Cardiac muscle cell (in vitro differentiated cells and primary cell): ENCODE data around the gene AGFG2. TPM values are rescaled to one million over a fixed set of nuclear protein-coding genes. Genes with fewer than 3 reads are reported as not detected.

Experiments
- DNase-seq, 2 donors: peaks; one replicate each; pipeline versions ENCODE4 v3.0.0 to v3.0.0-alpha.2; 2010 to 2017; ENCODE audit warnings: low read depth in 1 of 2, low spot score in 1 of 2
- H3K27ac ChIP-seq: fragments of 200-600 bp; sonication (generic); 2 replicates; pipeline ENCODE4 v1.5.1; 2016
- H3K27me3 ChIP-seq: fragments of 200-600 bp; sonication (generic); 2 replicates; pipeline ENCODE4 v1.6.0; 2016; ENCODE audit warnings: control low read depth
- H3K36me3 ChIP-seq: fragments of 200-600 bp; sonication (generic); 2 replicates; pipeline ENCODE4 v1.5.1; 2016; ENCODE audit warnings: control low read depth
- H3K4me1 ChIP-seq: fragments of 200-600 bp; sonication (generic); 2 replicates; pipeline ENCODE4 v1.8.1; 2017; ENCODE audit warnings: low read depth, mild to moderate bottlenecking, mixed run types
- H3K4me3 ChIP-seq: fragments of 200-600 bp; sonication (generic); 2 replicates; pipeline ENCODE4 v1.5.1; 2016; ENCODE audit warnings: mild to moderate bottlenecking
- H3K9me3 ChIP-seq: fragments of 200-600 bp; sonication (generic); 2 replicates; pipeline ENCODE4 v1.5.1; 2017; ENCODE audit warnings: low read depth, mild to moderate bottlenecking, control low read depth
- polyA plus RNA-seq: library from polyadenylated mRNA; unstranded; fragments of >200 nt; fragmentation: Nextera tagmentation; extraction: Ambion mirVana; gene quantifications from 2 replicates; pipeline ENCODE4 v1.2.1, GENCODE V29; 2016
- total RNA-seq: library from RNA; depleted of rRNA; stranded (reverse); fragments of >200 nt; gene quantifications from 2 replicates; pipeline ENCODE4 v1.2.3, GENCODE V29; 2016
- TF ChIP-seq, protein P1 (sequence below): IDR thresholded peaks from 2 replicates; pipeline ENCODE4 v1.5.1; 2012; ENCODE audit warnings: low read depth, mild to moderate bottlenecking, low read length

Gene AGFG2
- total and polyA plus RNA-seq, 2 experiments from 2014 or later = 17.0 to 21.7 TPM

DNA sequence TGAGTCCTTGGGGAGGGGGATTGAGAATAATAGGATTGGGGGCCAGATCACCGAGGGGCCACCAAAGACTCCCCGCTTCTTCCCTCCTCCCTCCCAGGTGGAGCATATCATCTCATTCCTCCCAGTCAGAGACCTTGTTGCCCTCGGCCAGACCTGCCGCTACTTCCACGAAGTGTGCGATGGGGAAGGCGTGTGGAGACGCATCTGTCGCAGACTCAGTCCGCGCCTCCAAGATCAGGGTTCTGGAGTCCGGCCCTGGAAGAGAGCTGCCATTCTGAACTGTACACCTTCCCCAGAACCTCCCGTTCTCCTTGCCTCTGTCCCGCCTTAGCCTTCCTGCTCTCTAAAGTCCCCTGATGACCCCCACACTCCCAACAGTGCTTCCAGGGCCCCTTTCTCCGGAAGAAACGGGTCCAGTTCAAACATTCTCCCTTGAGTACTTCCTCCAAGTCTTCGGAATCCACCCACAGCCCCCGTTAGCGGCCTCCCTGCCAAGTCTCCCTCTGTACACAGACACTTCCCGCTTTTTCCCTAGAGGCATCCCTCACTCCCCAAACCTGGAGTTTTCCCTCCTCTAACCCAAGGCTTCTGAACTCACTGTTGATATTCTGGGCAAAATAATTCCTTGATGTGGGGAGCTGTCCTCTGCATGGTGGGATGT lies 51.2 kb downstream of the AGFG2 start:
- no peaks in the 10 kb centered on the region for H3K36me3 ChIP-seq
- H3K4me1 ChIP-seq = peaks cover 4% of the 10 kb centered on the region
- peak in 1 of 2 donors; percentile 56 for DNase-seq
- H3K27me3 ChIP-seq = no peaks in the 10 kb centered on the region
- no peaks in the 10 kb centered on the region for H3K9me3 ChIP-seq
- TF ChIP-seq, protein P1, sequence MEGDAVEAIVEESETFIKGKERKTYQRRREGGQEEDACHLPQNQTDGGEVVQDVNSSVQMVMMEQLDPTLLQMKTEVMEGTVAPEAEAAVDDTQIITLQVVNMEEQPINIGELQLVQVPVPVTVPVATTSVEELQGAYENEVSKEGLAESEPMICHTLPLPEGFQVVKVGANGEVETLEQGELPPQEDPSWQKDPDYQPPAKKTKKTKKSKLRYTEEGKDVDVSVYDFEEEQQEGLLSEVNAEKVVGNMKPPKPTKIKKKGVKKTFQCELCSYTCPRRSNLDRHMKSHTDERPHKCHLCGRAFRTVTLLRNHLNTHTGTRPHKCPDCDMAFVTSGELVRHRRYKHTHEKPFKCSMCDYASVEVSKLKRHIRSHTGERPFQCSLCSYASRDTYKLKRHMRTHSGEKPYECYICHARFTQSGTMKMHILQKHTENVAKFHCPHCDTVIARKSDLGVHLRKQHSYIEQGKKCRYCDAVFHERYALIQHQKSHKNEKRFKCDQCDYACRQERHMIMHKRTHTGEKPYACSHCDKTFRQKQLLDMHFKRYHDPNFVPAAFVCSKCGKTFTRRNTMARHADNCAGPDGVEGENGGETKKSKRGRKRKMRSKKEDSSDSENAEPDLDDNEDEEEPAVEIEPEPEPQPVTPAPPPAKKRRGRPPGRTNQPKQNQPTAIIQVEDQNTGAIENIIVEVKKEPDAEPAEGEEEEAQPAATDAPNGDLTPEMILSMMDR = no peak
- no peak overlapping the region for H3K4me3 ChIP-seq
- no peak overlapping the region for H3K27ac ChIP-seq

DNA sequence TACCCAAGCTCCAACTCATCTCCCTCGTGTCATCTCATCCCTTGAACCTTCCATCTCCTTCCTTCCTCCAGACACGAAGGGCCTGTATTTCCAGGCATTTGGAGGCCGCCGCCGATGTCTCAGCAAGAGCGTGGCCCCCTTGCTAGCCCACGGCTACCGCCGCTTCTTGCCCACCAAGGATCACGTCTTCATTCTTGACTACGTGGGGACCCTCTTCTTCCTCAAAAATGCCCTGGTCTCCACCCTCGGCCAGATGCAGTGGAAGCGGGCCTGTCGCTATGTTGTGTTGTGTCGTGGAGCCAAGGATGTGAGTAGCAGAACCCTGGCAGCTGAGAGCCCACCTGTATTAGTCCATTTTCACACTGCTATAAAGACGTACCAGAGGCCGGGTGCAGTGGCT lies 52.6 kb downstream of the AGFG2 start:
- TF ChIP-seq, protein P1 = no peak
- no peak overlapping the region for H3K27ac ChIP-seq
- H3K4me1 ChIP-seq = peaks cover 13% of the 10 kb centered on the region
- no peak overlapping the region for H3K4me3 ChIP-seq
- no peaks in the 10 kb centered on the region for H3K27me3 ChIP-seq
- H3K9me3 ChIP-seq = no peaks in the 10 kb centered on the region
- H3K36me3 ChIP-seq = no peaks in the 10 kb centered on the region
- DNase-seq = no peak

DNA sequence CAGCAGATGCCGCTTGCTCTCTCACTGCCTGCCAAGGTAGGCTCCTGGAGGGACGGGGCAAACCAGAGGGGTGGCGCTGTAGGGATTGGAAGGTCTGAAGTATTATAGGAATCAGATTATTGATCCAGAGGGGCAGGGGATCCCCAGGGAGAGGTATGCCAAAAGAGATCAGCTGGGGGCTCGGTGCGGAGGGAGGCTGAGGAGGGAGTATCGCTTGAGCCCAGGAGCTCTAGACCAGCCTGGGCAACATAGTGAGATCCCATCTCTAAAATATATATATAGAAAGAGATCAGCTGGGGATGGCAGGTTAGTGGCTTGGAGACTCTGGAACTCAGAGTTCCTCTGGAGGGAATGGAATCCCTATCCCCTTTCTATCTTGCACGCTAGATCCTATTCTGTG lies 56.2 kb downstream of the AGFG2 start:
- Histone ChIP-seq H3K9me3 (no peaks in the 10 kb centered on the region), H3K4me1 (peaks cover 16% of the 10 kb centered on the region), H3K4me3 (no peak overlapping the region), H3K36me3 (no peaks in the 10 kb centered on the region), H3K27ac (no peak overlapping the region), H3K27me3 (no peaks in the 10 kb centered on the region)
- no peak for DNase-seq
- TF ChIP-seq, protein P1 = no peak

DNA sequence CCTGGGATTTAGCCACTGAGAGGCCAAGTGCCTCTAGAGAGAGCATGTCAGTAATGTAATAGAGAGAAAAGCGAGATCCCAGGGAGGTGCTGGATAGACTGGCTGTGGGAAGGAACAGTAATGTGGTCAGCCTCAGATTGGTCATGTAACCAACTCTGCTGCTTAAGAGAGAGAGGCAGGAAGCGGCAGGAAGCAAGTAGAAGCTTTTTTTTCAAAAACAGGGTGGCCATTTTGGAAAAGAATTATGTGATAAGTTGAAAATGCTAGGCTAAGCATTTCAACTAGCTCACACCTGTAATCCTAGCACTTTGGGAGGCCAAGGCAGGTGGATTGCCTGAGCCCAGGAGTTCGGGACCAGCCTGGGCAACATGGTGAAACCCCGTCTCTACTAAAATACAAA lies 59.4 kb downstream of the AGFG2 start:
- H3K9me3 ChIP-seq = no peaks in the 10 kb centered on the region
- H3K4me1 ChIP-seq = peaks cover 32% of the 10 kb centered on the region
- H3K36me3 ChIP-seq = no peaks in the 10 kb centered on the region
- H3K27me3 ChIP-seq = no peaks in the 10 kb centered on the region
- no peak overlapping the region for H3K4me3 ChIP-seq
- DNase-seq = peak in 1 of 2 donors; percentile 19
- TF ChIP-seq, protein P1 = no peak
- no peak overlapping the region for H3K27ac ChIP-seq

GRCh38 chr7:100599911-100600729 lies 61.1 kb downstream of the AGFG2 start:
- no peak for DNase-seq
- Histone ChIP-seq H3K9me3 (no peaks in the 10 kb centered on the region), H3K4me3 (no peak overlapping the region), H3K36me3 (no peaks in the 10 kb centered on the region), H3K27me3 (no peaks in the 10 kb centered on the region), H3K27ac (no peak overlapping the region), H3K4me1 (peaks cover 38% of the 10 kb centered on the region)
- TF ChIP-seq, protein P1 = no peak
